ENCODE measurements around the gene HNRNPM.

Gene HNRNPM

GRCh38 chr19:8494158-8494557 is 49.4 kb downstream of the HNRNPM start:
- TF ChIP-seq EZH2phosphoT487 (IDR thresholded peaks at IDR 0.05; ENCODE audit: low read length), result no peak
- no peak for TF ChIP-seq EZH2 (optimal IDR thresholded peaks at IDR 0.05; ENCODE audit: low read depth, low read length)
- no peak for TF ChIP-seq CTCF (IDR thresholded peaks at IDR 0.05; ENCODE audit: low read length)
- Histone ChIP-seq H3K4me2 (ENCODE audit: low read depth, low read length) (no peak overlapping the region), H3K4me3 (ENCODE audit: low read length) (no peak overlapping the region), H3K9me2 (replicated peaks; ENCODE audit: insufficient read depth, low read length) (no peaks in the 10 kb centered on the region), H3K27ac (ENCODE audit: low read length) (no peak overlapping the region), H2AFZ (ENCODE audit: low read length) (no peak overlapping the region), H3K79me2 (ENCODE audit: low read length) (no peaks in the 10 kb centered on the region), H3F3A (ENCODE audit: insufficient read depth, low read length) (no peaks in the 10 kb centered on the region), H3K9ac (ENCODE audit: low read length) (no peak overlapping the region), H3K9me3 (replicated peaks; ENCODE audit: insufficient read depth, low read length) (no peaks in the 10 kb centered on the region), H4K20me1 (ENCODE audit: insufficient read depth, low read length) (no peaks in the 10 kb centered on the region), H3K27me3 (replicated peaks; ENCODE audit: insufficient read depth, low read length) (peaks cover 11% of the 10 kb centered on the region; the same call in 1 of the 2 replicates), H3K4me1 (ENCODE audit: low read length) (no peaks in the 10 kb centered on the region), H3K36me3 (replicated peaks; ENCODE audit: insufficient read depth, low read length) (no peaks in the 10 kb centered on the region)
- no peak for DNase-seq

GRCh38 chr19:8498295-8498694 is 53.5 kb downstream of the HNRNPM start:
- H3K36me3 ChIP-seq (replicated peaks; ENCODE audit: insufficient read depth, low read length), result no peaks in the 10 kb centered on the region
- H3K4me2 ChIP-seq (ENCODE audit: low read depth, low read length), result no peak overlapping the region
- H3K9me2 ChIP-seq (replicated peaks; ENCODE audit: insufficient read depth, low read length), result no peaks in the 10 kb centered on the region
- H2AFZ ChIP-seq (ENCODE audit: low read length), result no peak overlapping the region
- DNase-seq, result no peak
- no peaks in the 10 kb centered on the region for H3K9me3 ChIP-seq (replicated peaks; ENCODE audit: insufficient read depth, low read length)
- peaks cover 36% of the 10 kb centered on the region for H3K27me3 ChIP-seq (replicated peaks; ENCODE audit: insufficient read depth, low read length)
- H3F3A ChIP-seq (ENCODE audit: insufficient read depth, low read length), result no peaks in the 10 kb centered on the region
- no peak overlapping the region for H3K9ac ChIP-seq (ENCODE audit: low read length)
- H3K79me2 ChIP-seq (ENCODE audit: low read length), result no peaks in the 10 kb centered on the region
- TF ChIP-seq CTCF (IDR thresholded peaks at IDR 0.05; ENCODE audit: low read length), result no peak
- no peak for TF ChIP-seq EZH2 (optimal IDR thresholded peaks at IDR 0.05; ENCODE audit: low read depth, low read length)
- TF ChIP-seq EZH2phosphoT487 (IDR thresholded peaks at IDR 0.05; ENCODE audit: low read length), result no peak
- H3K4me1 ChIP-seq (ENCODE audit: low read length), result no peaks in the 10 kb centered on the region
- no peak overlapping the region for H3K27ac ChIP-seq (ENCODE audit: low read length)
- H3K4me3 ChIP-seq (ENCODE audit: low read length), result no peak overlapping the region
- H4K20me1 ChIP-seq (ENCODE audit: insufficient read depth, low read length), result no peaks in the 10 kb centered on the region

- no peaks in the 10 kb centered on the region for H4K20me1 ChIP-seq (ENCODE audit: insufficient read depth, low read length)
- H3K27ac ChIP-seq (ENCODE audit: low read length), result no peak overlapping the region
- H3K79me2 ChIP-seq (ENCODE audit: low read length), result no peaks in the 10 kb centered on the region
- no peaks in the 10 kb centered on the region for H3F3A ChIP-seq (ENCODE audit: insufficient read depth, low read length)
- TF ChIP-seq EZH2 (optimal IDR thresholded peaks at IDR 0.05; ENCODE audit: low read depth, low read length) (no peak), CTCF (IDR thresholded peaks at IDR 0.05; ENCODE audit: low read length) (no peak), EZH2phosphoT487 (IDR thresholded peaks at IDR 0.05; ENCODE audit: low read length) (no peak)
- H3K9ac ChIP-seq (ENCODE audit: low read length), result no peak overlapping the region
- no peaks in the 10 kb centered on the region for H3K9me2 ChIP-seq (replicated peaks; ENCODE audit: insufficient read depth, low read length)
- H3K4me1 ChIP-seq (ENCODE audit: low read length), result no peaks in the 10 kb centered on the region
- peaks cover 40% of the 10 kb centered on the region for H3K27me3 ChIP-seq (replicated peaks; ENCODE audit: insufficient read depth, low read length)
- H3K4me2 ChIP-seq (ENCODE audit: low read depth, low read length), result no peak overlapping the region
- no peak overlapping the region for H3K4me3 ChIP-seq (ENCODE audit: low read length)
- no peak overlapping the region for H2AFZ ChIP-seq (ENCODE audit: low read length)
- H3K9me3 ChIP-seq (replicated peaks; ENCODE audit: insufficient read depth, low read length), result no peaks in the 10 kb centered on the region
- no peak for DNase-seq
- H3K36me3 ChIP-seq (replicated peaks; ENCODE audit: insufficient read depth, low read length), result no peaks in the 10 kb centered on the region
Observed at GRCh38 chr19:8499048-8499833, 54.5 kb downstream of the HNRNPM start.
